ENCODE measurements around the gene TPI1.
A peak's percentile ranks its signal among the peaks of the same experiment; 100 is the strongest.

Gene TPI1

DNA sequence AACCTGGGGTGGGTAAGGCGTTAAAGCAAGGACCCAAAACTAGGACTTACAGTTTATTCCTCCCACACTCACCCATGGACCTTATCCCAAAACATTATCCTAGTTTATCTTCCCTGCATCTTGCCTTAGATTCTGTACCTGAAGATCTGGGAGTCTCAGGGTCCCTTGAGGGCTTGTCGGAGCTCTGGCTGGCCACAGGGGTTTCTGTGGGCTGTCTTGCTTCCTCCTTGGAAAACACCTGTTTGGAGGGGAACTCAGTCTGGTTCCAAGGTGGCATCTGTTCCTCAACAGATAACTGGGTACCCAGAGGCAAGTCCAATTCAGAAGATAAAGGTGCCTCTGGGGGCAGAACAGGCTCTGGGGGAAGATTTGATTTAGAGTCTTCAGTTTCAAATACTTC is 17.9 kb upstream of the TPI1 start:
- TF ChIP-seq, protein P1, sequence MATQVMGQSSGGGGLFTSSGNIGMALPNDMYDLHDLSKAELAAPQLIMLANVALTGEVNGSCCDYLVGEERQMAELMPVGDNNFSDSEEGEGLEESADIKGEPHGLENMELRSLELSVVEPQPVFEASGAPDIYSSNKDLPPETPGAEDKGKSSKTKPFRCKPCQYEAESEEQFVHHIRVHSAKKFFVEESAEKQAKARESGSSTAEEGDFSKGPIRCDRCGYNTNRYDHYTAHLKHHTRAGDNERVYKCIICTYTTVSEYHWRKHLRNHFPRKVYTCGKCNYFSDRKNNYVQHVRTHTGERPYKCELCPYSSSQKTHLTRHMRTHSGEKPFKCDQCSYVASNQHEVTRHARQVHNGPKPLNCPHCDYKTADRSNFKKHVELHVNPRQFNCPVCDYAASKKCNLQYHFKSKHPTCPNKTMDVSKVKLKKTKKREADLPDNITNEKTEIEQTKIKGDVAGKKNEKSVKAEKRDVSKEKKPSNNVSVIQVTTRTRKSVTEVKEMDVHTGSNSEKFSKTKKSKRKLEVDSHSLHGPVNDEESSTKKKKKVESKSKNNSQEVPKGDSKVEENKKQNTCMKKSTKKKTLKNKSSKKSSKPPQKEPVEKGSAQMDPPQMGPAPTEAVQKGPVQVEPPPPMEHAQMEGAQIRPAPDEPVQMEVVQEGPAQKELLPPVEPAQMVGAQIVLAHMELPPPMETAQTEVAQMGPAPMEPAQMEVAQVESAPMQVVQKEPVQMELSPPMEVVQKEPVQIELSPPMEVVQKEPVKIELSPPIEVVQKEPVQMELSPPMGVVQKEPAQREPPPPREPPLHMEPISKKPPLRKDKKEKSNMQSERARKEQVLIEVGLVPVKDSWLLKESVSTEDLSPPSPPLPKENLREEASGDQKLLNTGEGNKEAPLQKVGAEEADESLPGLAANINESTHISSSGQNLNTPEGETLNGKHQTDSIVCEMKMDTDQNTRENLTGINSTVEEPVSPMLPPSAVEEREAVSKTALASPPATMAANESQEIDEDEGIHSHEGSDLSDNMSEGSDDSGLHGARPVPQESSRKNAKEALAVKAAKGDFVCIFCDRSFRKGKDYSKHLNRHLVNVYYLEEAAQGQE (IDR thresholded peaks at IDR 0.05; ENCODE audit: low read depth), result no peak
- TF ChIP-seq EGR1 (IDR thresholded peaks at IDR 0.05) (no peak), NFIC (IDR thresholded peaks at IDR 0.05) (no peak), EP300 (IDR thresholded peaks at IDR 0.05; ENCODE audit: borderline replicate concordance) (no peak)
- TF ChIP-seq, protein P2, sequence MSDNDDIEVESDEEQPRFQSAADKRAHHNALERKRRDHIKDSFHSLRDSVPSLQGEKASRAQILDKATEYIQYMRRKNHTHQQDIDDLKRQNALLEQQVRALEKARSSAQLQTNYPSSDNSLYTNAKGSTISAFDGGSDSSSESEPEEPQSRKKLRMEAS (IDR thresholded peaks at IDR 0.05), result no peak

DNA sequence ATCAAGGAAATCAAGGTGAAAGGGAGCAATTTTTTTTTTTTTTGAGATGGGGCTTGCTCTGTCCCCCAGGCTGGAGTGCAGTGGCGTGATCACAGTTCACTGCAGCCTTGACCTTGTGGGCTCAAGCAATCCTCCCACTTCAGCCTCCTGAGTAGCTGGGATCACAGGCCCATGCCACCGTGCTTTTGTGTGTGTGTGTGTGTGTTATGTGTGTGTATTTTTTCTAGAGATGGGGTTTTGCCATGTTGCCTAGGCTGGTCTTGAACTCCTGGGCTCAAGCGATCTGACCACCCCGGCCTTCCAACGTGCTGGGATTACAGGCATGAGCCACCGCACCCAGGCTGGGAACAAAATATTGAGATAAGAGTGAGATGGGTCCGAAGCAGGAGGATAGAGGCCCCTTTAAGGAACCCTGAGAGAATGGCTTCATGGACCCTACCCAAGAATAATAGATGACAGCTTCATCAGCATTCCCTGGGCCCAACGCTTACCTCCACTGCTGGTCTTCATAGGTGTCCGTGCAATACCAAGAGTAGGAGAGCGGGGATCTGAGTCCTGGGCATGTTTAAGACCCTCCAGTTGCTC is 17.3 kb upstream of the TPI1 start:
- TF ChIP-seq, protein P1 (IDR thresholded peaks at IDR 0.05; ENCODE audit: low read depth), result no peak
- TF ChIP-seq TEAD4 (IDR thresholded peaks at IDR 0.05) (no peak), FOXM1 (IDR thresholded peaks at IDR 0.05; ENCODE audit: borderline replicate concordance, low read depth) (no peak), TCF12 (IDR thresholded peaks at IDR 0.05; ENCODE audit: low read depth) (no peak), YY1 (IDR thresholded peaks at IDR 0.05; ENCODE audit: low read depth) (no peak), CREB1 (IDR thresholded peaks at IDR 0.05; ENCODE audit: low read depth) (no peak), ZBTB7A (IDR thresholded peaks at IDR 0.05; ENCODE audit: low read depth) (no peak)
- TF ChIP-seq, protein P3, sequence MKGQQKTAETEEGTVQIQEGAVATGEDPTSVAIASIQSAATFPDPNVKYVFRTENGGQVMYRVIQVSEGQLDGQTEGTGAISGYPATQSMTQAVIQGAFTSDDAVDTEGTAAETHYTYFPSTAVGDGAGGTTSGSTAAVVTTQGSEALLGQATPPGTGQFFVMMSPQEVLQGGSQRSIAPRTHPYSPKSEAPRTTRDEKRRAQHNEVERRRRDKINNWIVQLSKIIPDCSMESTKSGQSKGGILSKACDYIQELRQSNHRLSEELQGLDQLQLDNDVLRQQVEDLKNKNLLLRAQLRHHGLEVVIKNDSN (IDR thresholded peaks at IDR 0.05), result no peak

DNA sequence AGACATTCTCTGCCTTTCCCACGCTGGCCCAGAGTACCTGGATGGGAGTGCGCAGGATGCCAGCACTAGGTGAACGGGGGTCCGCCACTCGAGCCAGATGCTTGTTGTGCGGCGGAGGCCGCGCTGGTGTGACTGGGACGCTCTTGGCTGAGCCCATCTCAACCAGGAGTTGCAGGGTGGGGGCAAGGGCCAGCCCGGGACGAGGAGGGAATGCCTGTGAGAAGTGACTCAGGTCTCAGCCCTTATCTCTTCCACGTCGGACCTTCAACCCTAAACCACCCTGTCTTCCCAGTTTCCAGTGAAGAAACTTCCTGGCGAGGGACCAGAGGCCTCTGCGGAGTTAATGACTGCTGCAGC is 16.6 kb upstream of the TPI1 start:
- TF ChIP-seq CEBPB (IDR thresholded peaks at IDR 0.05), result 0 out of 2 replicates have a peak, but pooled peaks have one; percentile 1
- TF ChIP-seq NFIC (IDR thresholded peaks at IDR 0.05), result no peak

DNA sequence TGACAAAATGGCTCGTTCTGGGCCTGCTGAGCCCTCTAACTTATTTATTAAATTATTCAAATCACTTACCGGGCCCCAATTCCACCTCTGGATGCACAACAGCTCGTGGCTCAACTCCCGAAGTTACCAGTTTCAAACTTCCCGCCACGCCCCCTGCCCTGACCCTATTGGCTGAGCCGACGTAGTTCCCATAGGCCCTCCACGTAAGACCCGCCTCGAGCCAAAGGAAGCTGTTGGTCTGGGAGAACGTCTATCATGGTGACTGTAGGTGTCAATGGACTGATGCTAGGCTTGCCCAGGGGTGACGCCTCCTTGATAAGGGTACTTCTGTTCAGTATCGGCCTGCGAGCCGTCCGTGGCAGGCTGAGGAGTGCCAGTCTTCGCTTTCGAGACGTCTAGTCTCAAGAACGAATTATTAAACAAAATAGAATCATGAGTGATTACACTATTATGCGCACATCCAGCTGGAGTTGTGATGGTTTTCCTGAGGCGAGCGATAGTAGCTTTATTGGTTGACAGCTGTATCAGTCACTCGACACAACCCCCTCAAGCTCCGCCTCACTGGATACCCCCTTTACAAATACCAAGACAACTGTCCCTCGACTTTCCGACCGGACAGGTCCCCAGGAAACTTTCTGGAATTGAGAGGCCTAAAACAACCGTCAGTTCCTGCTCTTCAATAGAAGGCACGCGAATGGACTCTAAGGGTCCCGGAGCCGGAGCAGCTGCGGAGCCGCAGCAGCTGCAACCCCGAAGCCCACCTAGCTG is 16.0 kb upstream of the TPI1 start, which contains the start of gene CDCA3:
Gene CDCA3, minus strand, starts transcription at position 134 of the 768 bp plus-strand sequence. CDS start 334 bp downstream, outside the sequence.
- TF ChIP-seq EGR1 (IDR thresholded peaks at IDR 0.05), result no peak
- no peak for TF ChIP-seq YY1 (IDR thresholded peaks at IDR 0.05; ENCODE audit: low read depth)
- no peak for TF ChIP-seq CEBPB (IDR thresholded peaks at IDR 0.05)
- peak; percentile 4; the same call in 1 of the 2 replicates for TF ChIP-seq TEAD4 (IDR thresholded peaks at IDR 0.05)
- no peak for TF ChIP-seq NFIC (IDR thresholded peaks at IDR 0.05)
- TF ChIP-seq RAD21 (IDR thresholded peaks at IDR 0.05; ENCODE audit: low read depth), result no peak
- peak; percentile 88; the same call in 1 of the 2 replicates for TF ChIP-seq TAF1 (IDR thresholded peaks at IDR 0.05; ENCODE audit: low read depth)
- peak; percentile 99 for TF ChIP-seq ZBTB7A (IDR thresholded peaks at IDR 0.05; ENCODE audit: low read depth)
- TF ChIP-seq TCF12 (IDR thresholded peaks at IDR 0.05; ENCODE audit: low read depth), result no peak; the same call in 1 of the 2 replicates
- TF ChIP-seq, protein P1 (IDR thresholded peaks at IDR 0.05; ENCODE audit: low read depth), result no peak
- TF ChIP-seq EP300 (IDR thresholded peaks at IDR 0.05; ENCODE audit: borderline replicate concordance), result 0 out of 2 replicates have a peak, but pooled peaks have one; percentile 1
- TF ChIP-seq, protein P3 (IDR thresholded peaks at IDR 0.05), result no peak
- peak; percentile 79; the same call in 1 of the 2 replicates for TF ChIP-seq FOXM1 (IDR thresholded peaks at IDR 0.05; ENCODE audit: borderline replicate concordance, low read depth)
- TF ChIP-seq CREB1 (IDR thresholded peaks at IDR 0.05; ENCODE audit: low read depth), result peak; percentile 79
- TF ChIP-seq, protein P2 (IDR thresholded peaks at IDR 0.05), result peak; percentile 94
